ENCODE measurements around the gene MRPL53. TPM values are rescaled to one million over a fixed set of nuclear protein-coding genes. Genes with fewer than 3 reads are reported as not detected.

Gene MRPL53
- total RNA-seq, 1 experiment from 2014 or later, result 52.1 TPM

DNA sequence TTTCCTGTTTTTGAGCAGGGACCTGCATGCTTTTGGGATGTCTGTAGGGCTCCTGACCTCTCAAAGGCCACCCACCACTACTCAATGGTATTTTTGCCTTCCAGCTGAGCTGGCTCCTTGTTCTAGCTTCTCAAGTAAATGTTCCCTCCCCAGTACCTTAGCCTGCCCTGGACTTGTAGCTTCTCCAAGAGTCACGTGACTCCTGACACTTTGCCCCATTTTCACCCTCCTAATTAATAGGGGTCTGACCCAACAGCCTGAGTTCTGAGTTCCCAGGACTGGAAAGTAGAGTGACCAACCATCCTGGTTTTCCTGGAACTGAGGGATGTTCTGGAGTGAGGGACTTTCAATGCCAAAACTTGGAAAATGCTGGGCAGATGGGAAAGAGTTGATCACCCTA is 23.0 kb upstream of the MRPL53 start:
- Mint-ChIP-seq H3K27ac (no peak overlapping the region), H3K36me3 (peaks cover 34% of the 10 kb centered on the region), H3K9me3 (no peaks in the 10 kb centered on the region), H3K4me1 (peaks cover 23% of the 10 kb centered on the region), H3K4me3 (no peak overlapping the region), H3K27me3 (ENCODE audit: low read depth) (peaks cover 63% of the 10 kb centered on the region)
- TF ChIP-seq HMGA2 (CRISPR knock-in tag; IDR thresholded peaks at IDR 0.05) (no peak), JUN (CRISPR knock-in tag; IDR thresholded peaks at IDR 0.05) (no peak), ZNF671 (CRISPR knock-in tag; IDR thresholded peaks at IDR 0.05) (no peak), ELF4 (CRISPR knock-in tag; IDR thresholded peaks at IDR 0.05; ENCODE audit: low read depth) (no peak)
- TF ChIP-seq, protein P1, sequence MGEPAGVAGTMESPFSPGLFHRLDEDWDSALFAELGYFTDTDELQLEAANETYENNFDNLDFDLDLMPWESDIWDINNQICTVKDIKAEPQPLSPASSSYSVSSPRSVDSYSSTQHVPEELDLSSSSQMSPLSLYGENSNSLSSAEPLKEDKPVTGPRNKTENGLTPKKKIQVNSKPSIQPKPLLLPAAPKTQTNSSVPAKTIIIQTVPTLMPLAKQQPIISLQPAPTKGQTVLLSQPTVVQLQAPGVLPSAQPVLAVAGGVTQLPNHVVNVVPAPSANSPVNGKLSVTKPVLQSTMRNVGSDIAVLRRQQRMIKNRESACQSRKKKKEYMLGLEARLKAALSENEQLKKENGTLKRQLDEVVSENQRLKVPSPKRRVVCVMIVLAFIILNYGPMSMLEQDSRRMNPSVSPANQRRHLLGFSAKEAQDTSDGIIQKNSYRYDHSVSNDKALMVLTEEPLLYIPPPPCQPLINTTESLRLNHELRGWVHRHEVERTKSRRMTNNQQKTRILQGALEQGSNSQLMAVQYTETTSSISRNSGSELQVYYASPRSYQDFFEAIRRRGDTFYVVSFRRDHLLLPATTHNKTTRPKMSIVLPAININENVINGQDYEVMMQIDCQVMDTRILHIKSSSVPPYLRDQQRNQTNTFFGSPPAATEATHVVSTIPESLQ (CRISPR knock-in tag; IDR thresholded peaks at IDR 0.05), result no peak
- ATAC-seq (no peak), DNase-seq (ENCODE audit: low spot score) (no peak)
- POLR2A ChIA-PET, result no interaction called here
- CTCF ChIA-PET, result no interaction called here

DNA sequence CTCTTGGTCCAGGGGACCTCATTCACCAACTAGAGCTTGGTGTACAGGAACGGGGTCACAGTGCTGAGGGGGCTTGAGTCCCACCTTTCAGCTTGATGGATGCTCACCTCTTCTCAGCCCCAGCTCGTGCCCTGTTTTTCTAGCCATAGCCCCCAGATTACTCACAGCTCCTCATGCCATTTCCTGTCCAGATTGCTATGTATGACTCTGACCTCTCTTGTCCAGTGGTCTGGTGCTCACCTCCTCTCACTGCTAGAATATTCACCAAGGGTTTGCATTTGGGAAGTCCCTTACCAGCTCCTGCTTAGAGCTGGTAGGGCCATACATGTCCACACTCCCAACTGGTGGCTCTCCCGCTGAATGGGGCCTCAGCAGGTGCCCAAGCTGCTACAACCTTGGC is 21.1 kb upstream of the MRPL53 start:
- TF ChIP-seq ESRRA (CRISPR knock-in tag; IDR thresholded peaks at IDR 0.05; ENCODE audit: borderline replicate concordance) (no peak), SP1 (CRISPR knock-in tag; conservative IDR thresholded peaks at IDR 0.05) (no peak), ZNF219 (CRISPR knock-in tag; IDR thresholded peaks at IDR 0.05; ENCODE audit: borderline replicate concordance) (no peak), NFATC4 (CRISPR knock-in tag; IDR thresholded peaks at IDR 0.05) (no peak), ZNF121 (CRISPR knock-in tag; IDR thresholded peaks at IDR 0.05) (no peak), ZNF263 (CRISPR knock-in tag; IDR thresholded peaks at IDR 0.05; ENCODE audit: low read depth) (no peak)
- TF ChIP-seq, protein P2, sequence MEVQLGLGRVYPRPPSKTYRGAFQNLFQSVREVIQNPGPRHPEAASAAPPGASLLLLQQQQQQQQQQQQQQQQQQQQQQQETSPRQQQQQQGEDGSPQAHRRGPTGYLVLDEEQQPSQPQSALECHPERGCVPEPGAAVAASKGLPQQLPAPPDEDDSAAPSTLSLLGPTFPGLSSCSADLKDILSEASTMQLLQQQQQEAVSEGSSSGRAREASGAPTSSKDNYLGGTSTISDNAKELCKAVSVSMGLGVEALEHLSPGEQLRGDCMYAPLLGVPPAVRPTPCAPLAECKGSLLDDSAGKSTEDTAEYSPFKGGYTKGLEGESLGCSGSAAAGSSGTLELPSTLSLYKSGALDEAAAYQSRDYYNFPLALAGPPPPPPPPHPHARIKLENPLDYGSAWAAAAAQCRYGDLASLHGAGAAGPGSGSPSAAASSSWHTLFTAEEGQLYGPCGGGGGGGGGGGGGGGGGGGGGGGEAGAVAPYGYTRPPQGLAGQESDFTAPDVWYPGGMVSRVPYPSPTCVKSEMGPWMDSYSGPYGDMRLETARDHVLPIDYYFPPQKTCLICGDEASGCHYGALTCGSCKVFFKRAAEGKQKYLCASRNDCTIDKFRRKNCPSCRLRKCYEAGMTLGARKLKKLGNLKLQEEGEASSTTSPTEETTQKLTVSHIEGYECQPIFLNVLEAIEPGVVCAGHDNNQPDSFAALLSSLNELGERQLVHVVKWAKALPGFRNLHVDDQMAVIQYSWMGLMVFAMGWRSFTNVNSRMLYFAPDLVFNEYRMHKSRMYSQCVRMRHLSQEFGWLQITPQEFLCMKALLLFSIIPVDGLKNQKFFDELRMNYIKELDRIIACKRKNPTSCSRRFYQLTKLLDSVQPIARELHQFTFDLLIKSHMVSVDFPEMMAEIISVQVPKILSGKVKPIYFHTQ (CRISPR knock-in tag; IDR thresholded peaks at IDR 0.05), result no peak
- TF ChIP-seq, protein P3, sequence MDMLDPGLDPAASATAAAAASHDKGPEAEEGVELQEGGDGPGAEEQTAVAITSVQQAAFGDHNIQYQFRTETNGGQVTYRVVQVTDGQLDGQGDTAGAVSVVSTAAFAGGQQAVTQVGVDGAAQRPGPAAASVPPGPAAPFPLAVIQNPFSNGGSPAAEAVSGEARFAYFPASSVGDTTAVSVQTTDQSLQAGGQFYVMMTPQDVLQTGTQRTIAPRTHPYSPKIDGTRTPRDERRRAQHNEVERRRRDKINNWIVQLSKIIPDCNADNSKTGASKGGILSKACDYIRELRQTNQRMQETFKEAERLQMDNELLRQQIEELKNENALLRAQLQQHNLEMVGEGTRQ (CRISPR knock-in tag; IDR thresholded peaks at IDR 0.05), result no peak
- TF ChIP-seq, protein P4, sequence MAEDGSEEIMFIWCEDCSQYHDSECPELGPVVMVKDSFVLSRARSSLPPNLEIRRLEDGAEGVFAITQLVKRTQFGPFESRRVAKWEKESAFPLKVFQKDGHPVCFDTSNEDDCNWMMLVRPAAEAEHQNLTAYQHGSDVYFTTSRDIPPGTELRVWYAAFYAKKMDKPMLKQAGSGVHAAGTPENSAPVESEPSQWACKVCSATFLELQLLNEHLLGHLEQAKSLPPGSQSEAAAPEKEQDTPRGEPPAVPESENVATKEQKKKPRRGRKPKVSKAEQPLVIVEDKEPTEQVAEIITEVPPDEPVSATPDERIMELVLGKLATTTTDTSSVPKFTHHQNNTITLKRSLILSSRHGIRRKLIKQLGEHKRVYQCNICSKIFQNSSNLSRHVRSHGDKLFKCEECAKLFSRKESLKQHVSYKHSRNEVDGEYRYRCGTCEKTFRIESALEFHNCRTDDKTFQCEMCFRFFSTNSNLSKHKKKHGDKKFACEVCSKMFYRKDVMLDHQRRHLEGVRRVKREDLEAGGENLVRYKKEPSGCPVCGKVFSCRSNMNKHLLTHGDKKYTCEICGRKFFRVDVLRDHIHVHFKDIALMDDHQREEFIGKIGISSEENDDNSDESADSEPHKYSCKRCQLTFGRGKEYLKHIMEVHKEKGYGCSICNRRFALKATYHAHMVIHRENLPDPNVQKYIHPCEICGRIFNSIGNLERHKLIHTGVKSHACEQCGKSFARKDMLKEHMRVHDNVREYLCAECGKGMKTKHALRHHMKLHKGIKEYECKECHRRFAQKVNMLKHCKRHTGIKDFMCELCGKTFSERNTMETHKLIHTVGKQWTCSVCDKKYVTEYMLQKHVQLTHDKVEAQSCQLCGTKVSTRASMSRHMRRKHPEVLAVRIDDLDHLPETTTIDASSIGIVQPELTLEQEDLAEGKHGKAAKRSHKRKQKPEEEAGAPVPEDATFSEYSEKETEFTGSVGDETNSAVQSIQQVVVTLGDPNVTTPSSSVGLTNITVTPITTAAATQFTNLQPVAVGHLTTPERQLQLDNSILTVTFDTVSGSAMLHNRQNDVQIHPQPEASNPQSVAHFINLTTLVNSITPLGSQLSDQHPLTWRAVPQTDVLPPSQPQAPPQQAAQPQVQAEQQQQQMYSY (CRISPR knock-in tag; IDR thresholded peaks at IDR 0.05), result no peak
- TF ChIP-seq, protein P5, sequence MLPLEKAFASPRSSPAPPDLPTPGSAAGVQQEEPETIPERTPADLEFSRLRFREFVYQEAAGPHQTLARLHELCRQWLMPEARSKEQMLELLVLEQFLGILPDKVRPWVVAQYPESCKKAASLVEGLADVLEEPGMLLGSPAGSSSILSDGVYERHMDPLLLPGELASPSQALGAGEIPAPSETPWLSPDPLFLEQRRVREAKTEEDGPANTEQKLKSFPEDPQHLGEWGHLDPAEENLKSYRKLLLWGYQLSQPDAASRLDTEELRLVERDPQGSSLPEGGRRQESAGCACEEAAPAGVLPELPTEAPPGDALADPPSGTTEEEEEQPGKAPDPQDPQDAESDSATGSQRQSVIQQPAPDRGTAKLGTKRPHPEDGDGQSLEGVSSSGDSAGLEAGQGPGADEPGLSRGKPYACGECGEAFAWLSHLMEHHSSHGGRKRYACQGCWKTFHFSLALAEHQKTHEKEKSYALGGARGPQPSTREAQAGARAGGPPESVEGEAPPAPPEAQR (CRISPR knock-in tag; IDR thresholded peaks at IDR 0.05), result no peak
- TF ChIP-seq, protein P6, sequence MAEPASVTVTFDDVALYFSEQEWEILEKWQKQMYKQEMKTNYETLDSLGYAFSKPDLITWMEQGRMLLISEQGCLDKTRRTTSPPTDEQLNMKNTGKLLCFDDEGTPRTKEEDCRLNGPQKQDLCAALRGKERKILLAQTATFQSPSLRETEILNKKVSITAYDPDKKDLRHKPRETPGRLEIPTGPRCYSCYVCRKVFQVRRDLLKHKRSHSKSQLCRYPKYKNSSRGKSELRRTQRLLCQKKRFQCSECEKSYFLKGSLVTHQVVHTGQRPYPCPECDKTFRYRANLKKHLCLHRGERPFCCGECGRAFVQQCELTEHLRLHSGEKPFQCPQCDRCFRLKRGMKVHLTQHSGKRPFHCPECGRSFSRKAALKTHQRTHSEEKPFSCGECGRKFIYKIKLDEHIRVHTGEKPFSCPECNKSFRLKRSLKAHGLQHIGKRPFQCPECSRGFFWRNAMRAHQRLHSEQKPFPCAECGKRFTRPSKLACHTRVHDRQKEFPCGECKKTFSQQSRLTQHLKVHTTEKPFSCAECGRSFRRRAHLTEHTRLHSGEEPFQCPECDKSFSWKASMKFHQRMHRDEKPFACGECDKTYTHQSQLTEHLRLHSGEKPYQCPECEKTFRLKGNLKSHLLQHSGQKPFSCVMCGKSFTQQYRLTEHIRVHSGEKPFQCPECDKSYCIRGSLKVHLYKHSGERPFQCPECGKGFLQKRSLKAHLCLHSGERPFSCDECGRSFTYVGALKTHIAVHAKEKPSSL (CRISPR knock-in tag; conservative IDR thresholded peaks at IDR 0.05), result no peak
- Mint-ChIP-seq H3K4me1 (peaks cover 12% of the 10 kb centered on the region), H3K36me3 (peaks cover 39% of the 10 kb centered on the region), H3K9me3 (no peaks in the 10 kb centered on the region), H3K27ac (no peak overlapping the region), H3K4me3 (no peak overlapping the region), H3K27me3 (ENCODE audit: low read depth) (peaks cover 44% of the 10 kb centered on the region)
- DNase-seq (ENCODE audit: low spot score) (no peak), ATAC-seq (no peak)
- ChIA-PET CTCF (interaction anchor here (1.0 kb wide), 1 partner anchor 10 kb away, joined by 3 read pairs; the partner anchor contains the start of genes CCDC142 and TTC31), POLR2A (interaction anchor here (1.0 kb wide), 1 partner anchor 9 kb away, joined by 3 read pairs; no protein-coding TSS in a partner anchor)

Data from WTC11 (cell line).